Measurements from ENCODE around the gene SCNN1A. TPM values are rescaled to one million over a fixed set of nuclear protein-coding genes. Genes with fewer than 3 reads are reported as not detected.

The SCNN1A gene
- total and polyA plus RNA-seq, 2 of the 13 experiments (the other 11 are each of a cell fraction or from before 2014, with no cell fraction given): 1.5 to 14.6 TPM

- TF ChIP-seq ZHX2 (IDR thresholded peaks at IDR 0.05; ENCODE audit: low read depth): no peak
- TF ChIP-seq ZHX2 (CRISPR knock-in tag; IDR thresholded peaks at IDR 0.05; ENCODE audit: borderline replicate concordance): no peak
- no peak for TF ChIP-seq CHD2 (IDR thresholded peaks at IDR 0.05; ENCODE audit: low read depth, low read length)
- TF ChIP-seq NFAT5 (CRISPR knock-in tag; IDR thresholded peaks at IDR 0.05): peak; percentile 30; the same call in 1 of the 2 replicates
- TF ChIP-seq ZNF512 (CRISPR knock-in tag; IDR thresholded peaks at IDR 0.05): no peak
- TF ChIP-seq ZBTB25 (CRISPR knock-in tag; IDR thresholded peaks at IDR 0.05): peak; percentile 63; the same call in 1 of the 2 replicates
- TF ChIP-seq HOXA3 (CRISPR knock-in tag; IDR thresholded peaks at IDR 0.05): peak; percentile 17; the same call in 1 of the 2 replicates
- TF ChIP-seq RERE (CRISPR knock-in tag; IDR thresholded peaks at IDR 0.05; ENCODE audit: low read depth): no peak
Measured at GRCh38 chr12:6341417-6342139, 33.8 kb downstream of the SCNN1A start, which contains the start of gene TNFRSF1A (continued).

Data from HepG2 (cell line).